Calu3 (cell line): ENCODE results near the gene PDE6A. TPM values are rescaled to one million over a fixed set of nuclear protein-coding genes. Genes with fewer than 3 reads are reported as not detected.

Experiments used
- BruUV-seq: library from RNA; stranded (reverse); fragments of 400-500 nt; replicated peaks from 2 replicates; lab custom pipeline; 2021; lab: Mats Ljungman, UMichigan
- CTCF ChIA-PET: fragments of 300-600 bp; sonication (Branson Sonifier 250); formaldehyde crosslinking; loops from one replicate; lab custom pipeline; 2022; ENCODE audit warnings: antibody characterized with exemption; lab: Charles Lee
- DNase-seq: peaks from one replicate; pipeline ENCODE4 v3.0.0; 2022
- H3K27ac Mint-ChIP-seq: one replicate; pipeline ENCODE4 v1.8.0; 2022; ENCODE audit warnings: mixed read lengths; ENCODE audit not compliant: unreplicated experiment
- H3K27me3 Mint-ChIP-seq: one replicate; pipeline ENCODE4 v1.8.0; 2022; ENCODE audit warnings: mixed read lengths; ENCODE audit not compliant: unreplicated experiment
- H3K36me3 Mint-ChIP-seq: one replicate; pipeline ENCODE4 v1.8.0; 2022; ENCODE audit warnings: mild to moderate bottlenecking, moderate library complexity, mixed read lengths; ENCODE audit not compliant: insufficient read depth, unreplicated experiment
- H3K4me1 Mint-ChIP-seq: one replicate; pipeline ENCODE4 v1.8.0; 2022; ENCODE audit warnings: mild to moderate bottlenecking, low read depth, mixed read lengths; ENCODE audit not compliant: unreplicated experiment
- H3K4me3 Mint-ChIP-seq: one replicate; pipeline ENCODE4 v1.8.0; 2022; ENCODE audit warnings: mild to moderate bottlenecking, low read depth, moderate library complexity, mixed read lengths; ENCODE audit not compliant: unreplicated experiment
- H3K9me3 Mint-ChIP-seq: one replicate; pipeline ENCODE4 v1.8.0; 2022; ENCODE audit warnings: low read depth, mixed read lengths; ENCODE audit not compliant: unreplicated experiment
- CTCF ChIP-seq: fragments of 200-600 bp; IDR thresholded peaks from one replicate; pipeline ENCODE4 v1.8.0; 2022; ENCODE audit warnings: antibody characterized with exemption; ENCODE audit not compliant: unreplicated experiment
- intact Hi-C: fragments of 100-400 bp; cut with micrococcal nuclease; formaldehyde crosslinking; loops from one replicate; pipeline ENCODE4 v1.10.0; 2022; ENCODE audit not compliant: unreplicated experiment
- total RNA-seq: library from RNA; stranded (reverse); gene quantifications from 2 replicates; pipeline ENCODE4 v1.2.3, GENCODE V29; 2022

Gene PDE6A
- total RNA-seq, 1 experiment from 2014 or later: not detected

GRCh38 chr5:149939546-149939945 is 5.0 kb downstream of the PDE6A start:
- no peaks in the 10 kb centered on the region for H3K27me3 Mint-ChIP-seq
- no peak for DNase-seq
- no peaks in the 10 kb centered on the region for H3K9me3 Mint-ChIP-seq
- no peak overlapping the region for H3K4me3 Mint-ChIP-seq
- peaks cover 84% of the 10 kb centered on the region for H3K4me1 Mint-ChIP-seq
- H3K27ac Mint-ChIP-seq: peak overlapping the region; percentile 88
- intact Hi-C loops: no loop called here
- no TSS peak for BruUV-seq
- CTCF ChIA-PET: interaction anchor here (0.5 to 1.3 kb wide), 8 partner anchors 9 to 1391 kb away, joined by 3 to 8 read pairs (median 4); partner anchors contain the start of gene SLC26A2
- TF ChIP-seq CTCF: no peak
- peaks cover 22% of the 10 kb centered on the region for H3K36me3 Mint-ChIP-seq

GRCh38 chr5:149938791-149939358 is 5.7 kb downstream of the PDE6A start:
- Mint-ChIP-seq H3K27me3 (no peaks in the 10 kb centered on the region), H3K36me3 (peaks cover 22% of the 10 kb centered on the region), H3K27ac (peak overlapping the region; percentile 88), H3K4me3 (peak overlapping the region; percentile 27), H3K4me1 (peaks cover 84% of the 10 kb centered on the region), H3K9me3 (no peaks in the 10 kb centered on the region)
- intact Hi-C loops: loop anchor here (1.0 kb wide), 1 partner anchor 21 kb away; the partner anchor contains the start of gene SLC26A2
- peak; percentile 86 for DNase-seq
- BruUV-seq: no TSS peak
- no peak for TF ChIP-seq CTCF
- CTCF ChIA-PET: interaction anchor here (0.6 to 1.3 kb wide), 6 partner anchors 10 to 68 kb away, joined by 3 to 8 read pairs (median 4); no protein-coding TSS in a partner anchor

- no peaks in the 10 kb centered on the region for H3K27me3 Mint-ChIP-seq
Observed at GRCh38 chr5:149938279-149938678, 6.3 kb downstream of the PDE6A start.

GRCh38 chr5:149937610-149938009 is 7.0 kb downstream of the PDE6A start:
- intact Hi-C loops: loop anchor here (1.0 kb wide), 1 partner anchor 23 kb away; the partner anchor contains the start of gene SLC26A2
- no peak for DNase-seq
- Mint-ChIP-seq H3K4me1 (peaks cover 72% of the 10 kb centered on the region), H3K4me3 (peak overlapping the region; percentile 7), H3K9me3 (no peaks in the 10 kb centered on the region), H3K27ac (peak overlapping the region; percentile 88), H3K27me3 (no peaks in the 10 kb centered on the region), H3K36me3 (peaks cover 22% of the 10 kb centered on the region)
- CTCF ChIA-PET: interaction anchor here (1.0 kb wide), 1 partner anchor 10 kb away, joined by 3 read pairs; no protein-coding TSS in a partner anchor
- BruUV-seq: no TSS peak
- no peak for TF ChIP-seq CTCF

More at GRCh38 chr5:149938279-149938678, 6.3 kb downstream of the PDE6A start:
- peaks cover 22% of the 10 kb centered on the region for H3K36me3 Mint-ChIP-seq
- TF ChIP-seq CTCF: no peak
- H3K27ac Mint-ChIP-seq: peak overlapping the region; percentile 88
- peaks cover 79% of the 10 kb centered on the region for H3K4me1 Mint-ChIP-seq
- intact Hi-C loops: loop anchor here (1.0 kb wide), 1 partner anchor 22 kb away; the partner anchor contains the start of gene SLC26A2
- H3K4me3 Mint-ChIP-seq: peak overlapping the region; percentile 7
- no TSS peak for BruUV-seq
- CTCF ChIA-PET: no interaction called here
- DNase-seq: peak; percentile 90
- H3K9me3 Mint-ChIP-seq: no peaks in the 10 kb centered on the region
